Skeletal muscle cell (primary cell): ENCODE results near the gene CFAP251.

ENCODE experiments used
- DNase-seq: peaks from one replicate; pipeline ENCODE4 v3.0.0-alpha.2; 2010; ENCODE audit warnings: low read depth
- H3K4me3 ChIP-seq: 2 replicates; pipeline ENCODE4 v1.5.1; 2011; ENCODE audit warnings: low read depth, mild to moderate bottlenecking, control low read depth, low read length, moderate library complexity

CFAP251 gene

GRCh38 chr12:121990692-121991603, 72.6 kb downstream of the CFAP251 start:
- no peak for DNase-seq
- H3K4me3 ChIP-seq: no peak overlapping the region

GRCh38 chr12:121992059-121992879, 73.9 kb downstream of the CFAP251 start:
- peak; percentile 98 for DNase-seq
- no peak overlapping the region for H3K4me3 ChIP-seq

GRCh38 chr12:121996050-121996944, 77.9 kb downstream of the CFAP251 start:
- no peak overlapping the region for H3K4me3 ChIP-seq
- DNase-seq: no peak

GRCh38 chr12:121996945-121997612, 78.7 kb downstream of the CFAP251 start:
- DNase-seq: no peak
- no peak overlapping the region for H3K4me3 ChIP-seq

- no peak overlapping the region for H3K4me3 ChIP-seq
- no peak for DNase-seq
Observed at GRCh38 chr12:122001466-122002209, 83.2 kb downstream of the CFAP251 start.

GRCh38 chr12:122003651-122004611, 85.5 kb downstream of the CFAP251 start:
- H3K4me3 ChIP-seq: no peak overlapping the region
- DNase-seq: peak; percentile 25

- DNase-seq: no peak
- no peak overlapping the region for H3K4me3 ChIP-seq
Observed at GRCh38 chr12:122004633-122005071, 86.3 kb downstream of the CFAP251 start.

- no peak overlapping the region for H3K4me3 ChIP-seq
- no peak for DNase-seq
Observed at GRCh38 chr12:122005252-122005776, 86.9 kb downstream of the CFAP251 start.

- H3K4me3 ChIP-seq: no peak overlapping the region
- no peak for DNase-seq
Observed at GRCh38 chr12:122006186-122006926, 88.0 kb downstream of the CFAP251 start.

- no peak for DNase-seq
- no peak overlapping the region for H3K4me3 ChIP-seq
Observed at GRCh38 chr12:122009741-122010140, 91.3 kb downstream of the CFAP251 start.

- H3K4me3 ChIP-seq: no peak overlapping the region
- no peak for DNase-seq
Observed at GRCh38 chr12:122012184-122012583, 93.8 kb downstream of the CFAP251 start.

GRCh38 chr12:122013136-122013535, 94.7 kb downstream of the CFAP251 start:
- no peak overlapping the region for H3K4me3 ChIP-seq
- DNase-seq: no peak

- no peak overlapping the region for H3K4me3 ChIP-seq
- no peak for DNase-seq
Observed at GRCh38 chr12:122013791-122014590, 95.6 kb downstream of the CFAP251 start.

- no peak overlapping the region for H3K4me3 ChIP-seq
- no peak for DNase-seq
Observed at GRCh38 chr12:122014781-122015180, 96.4 kb downstream of the CFAP251 start.

- no peak overlapping the region for H3K4me3 ChIP-seq
- no peak for DNase-seq
Observed at GRCh38 chr12:122018457-122018856, 100.1 kb downstream of the CFAP251 start.

- no peak overlapping the region for H3K4me3 ChIP-seq
Observed at GRCh38 chr12:122018937-122019336, 100.5 kb downstream of the CFAP251 start.

More at GRCh38 chr12:122018937-122019336, 100.5 kb downstream of the CFAP251 start:
- DNase-seq: no peak
